Heart right ventricle (tissue), 16 donors: Measurements from ENCODE around the gene DBN1. TPM values are rescaled to one million over a fixed set of nuclear protein-coding genes. Genes with fewer than 3 reads are reported as not detected.

Source experiments
- ATAC-seq, 8 donors: fragments of 200-7000 bp; cut with Tn5 transposase; one replicate each; pipeline ENCODE4 v1.9.1; 2020; ENCODE audit warnings: mild to moderate bottlenecking in 8 of 8, moderate library complexity in 8 of 8, moderate number of reproducible peaks in 1 of 8
- DNase-seq, 2 donors: peaks; one replicate each; pipeline ENCODE4 v3.0.0-alpha.2; 2020
- H3K27ac ChIP-seq, 10 donors: fragments of 200-600 bp; sonication (generic) in 2 of 10; one replicate each; pipeline versions ENCODE4 v1.5.0 to v1.8.0; 2020 to 2022; ENCODE audit warnings: mild to moderate bottlenecking in 3 of 10
- H3K27me3 ChIP-seq, 7 donors: fragments of 200-600 bp; one replicate each; pipeline ENCODE4 v1.8.0; 2021 to 2022; ENCODE audit warnings: mild to moderate bottlenecking in 2 of 7
- H3K36me3 ChIP-seq, 9 donors: fragments of 200-600 bp; sonication (generic) in 1 of 9; one replicate each; pipeline versions ENCODE4 v1.5.0 to v1.8.0; 2020 to 2022; ENCODE audit warnings: mild to moderate bottlenecking in 2 of 9
- H3K4me1 ChIP-seq, 9 donors: fragments of 200-600 bp; sonication (generic) in 1 of 9; one replicate each; pipeline versions ENCODE4 v1.5.0 to v1.8.0; 2020 to 2022; ENCODE audit warnings: mild to moderate bottlenecking in 4 of 9
- H3K4me3 ChIP-seq, 10 donors: fragments of 200-600 bp; sonication (generic) in 2 of 10; one replicate each; pipeline versions ENCODE4 v1.5.0 to v1.8.0; 2020 to 2022; ENCODE audit warnings: mild to moderate bottlenecking in 7 of 10, moderate library complexity in 2 of 10
- H3K9me3 ChIP-seq, 11 donors: fragments of 200-600 bp in 10 of 11; sonication (generic) in 2 of 11; one replicate each; pipeline versions ENCODE4 v1.5.0 to v1.8.0; 2013 to 2022; ENCODE audit warnings: mild to moderate bottlenecking in 2 of 11, control low read depth in 1 of 11, moderate library complexity in 1 of 11
- CTCF ChIP-seq, 9 donors: fragments of 200-600 bp; sonication (generic) in 2 of 9; IDR thresholded peaks; one replicate each; pipeline versions ENCODE4 v1.5.0 to v1.8.0; 2021 to 2022; ENCODE audit warnings: antibody characterized with exemption in 9 of 9, mild to moderate bottlenecking in 5 of 9, moderate library complexity in 1 of 9
- WGBS, 2 donors: extraction: QIAGEN DNeasy Blood & Tissue Kit; methylation state at CpG; one replicate each; pipeline ENCODE4 v1.1.7; 2013; ENCODE audit warnings: inconsistent platforms in 1 of 2; 5-methylcytosine and 5-hydroxymethylcytosine counted together
- intact Hi-C, 10 donors: fragments of 100-400 bp; cut with DNase I; formaldehyde crosslinking; loops; one replicate each; pipeline versions ENCODE4 v1.11.1 to v1.14.2; 2022
- long read RNA-seq, 3 donors: library from polyadenylated mRNA; unstranded; transcript quantifications; one replicate each; pipeline ENCODE4 v2.0.0, GENCODE V29; 2020 to 2021
- polyA plus RNA-seq, 2 donors: library from polyadenylated mRNA; stranded (reverse); fragments of 200-250 nt; gene quantifications; one replicate each; pipeline ENCODE4 v1.2.3, GENCODE V29; 2013
- total RNA-seq, 10 donors: library from RNA; stranded (reverse); fragmentation: NEBNext Ultra II Directional in 3 of 10; extraction: Animal tissue kit (Norgen Biotek cat#: 25700) in 3 of 10; gene quantifications; one replicate each; pipeline versions ENCODE4 v1.2.1 to v1.2.4, GENCODE V29; 2021 to 2023
- donor health status: Arrhythmogenic right ventricular cardiomyopathy.
- donor health status: ischemic (EF 13 %, LVEDD 7.1; RV severe dilation, severe dysfunction).
- donor health status: healthy with polysubstance abuse.
- donor health status: DM: no; HTN: yes; CAD: no.
- donor health status: DM: no; HTN: no; CAD: no.
- donor health status: ischemic (EF 25% LVEDD 6.9; RV normal size, moderate dysfunction).
- donor health status: ischemic (EF 25% LVEDD 5.7; RV mildly dilated, moderate dysfunction).
- donor health status: healthy.
- donor health status: DM: yes; HTN: yes; CAD: no.
- donor health status: Ischemic cardiomyopathy.
- donor health status: ischemic (EF 35%, LVEDD 5.7; RV mildly dilated, moderate dysfunction).
- donor health status: nonischemic (EF 11% LVEDD 7.7; RV severe dilation, severe dysfunction).
- donor health status: DM: yes; HTN: yes; CAD: no.
- donor health status: PGD.
- donor health status: ischemic (EF 29% LVEDD 5.4; RV normal size, mild dysfunction).
- donor health status: nonischemic (EF 23%, LVEDD 6.1; RV moderate dilation, normal function).

The DBN1 gene
- 10 to 100 TPM; 13.1 to 52.9 (median 19.1) TPM for total RNA-seq
- polyA plus RNA-seq, result 10 to 100 TPM; 19.2 to 31.5 TPM
- long read RNA-seq, donor 1, transcript DBN1-202 (14 exons, 2,995 nt), result major isoform, 30 of 45 reads
- long read RNA-seq, donor 1, partial matches to known transcripts, result 5 of 45 reads
- long read RNA-seq, donor 1, other reads (novel, unspliced or antisense), result 10 of 45 reads
- long read RNA-seq, donor 2, transcript DBN1-202 (14 exons, 2,995 nt), result major isoform, 48 of 65 reads
- long read RNA-seq, donor 2, partial matches to known transcripts, result 7 of 65 reads
- long read RNA-seq, donor 2, other reads (novel, unspliced or antisense), result 8 of 65 reads
- long read RNA-seq, donor 3, transcript DBN1-202 (14 exons, 2,995 nt), result major isoform, 106 of 169 reads
- long read RNA-seq, donor 3, partial matches to known transcripts, result 18 of 169 reads
- long read RNA-seq, donor 3, other reads (novel, unspliced or antisense), result 42 of 169 reads

- Histone ChIP-seq H3K36me3 (peaks cover 0 to 1% (median 0%) of the 10 kb centered on the region in 9 donors), H3K9me3 (no peaks in the 10 kb centered on the region), H3K27ac (peak within 1 kb of the TSS; percentile 78 to 93 (median 86)), H3K27me3 (peaks cover 0 to 47% (median 14%) of the 10 kb centered on the region in 7 donors), H3K4me3 (peak within 1 kb of the TSS; percentile 54 to 85 (median 70)), H3K4me1 (peaks cover 24 to 72% (median 51%) of the 10 kb centered on the region in 9 donors)
- intact Hi-C loops, result no loop called here
- no peak for TF ChIP-seq CTCF (IDR thresholded peaks at IDR 0.05)
- DNase-seq (peak in 1 of 2 donors; percentile 64), ATAC-seq (peak; percentile 21 to 65 (median 30))
- WGBS, 2 donors, result 2% methylated on average over 37 to 55 of the region's 69 CpGs
Measured at GRCh38 chr5:177473443-177474001, at the start of gene DBN1. DBN1 (minus strand) TSS chr5:177473634; CDS start chr5:177473521, 113 bp downstream.

- ATAC-seq (no peak), DNase-seq (no peak)
- H3K4me3 ChIP-seq, result no peak overlapping the region
- peaks cover 0 to 22% (median 14%) of the 10 kb centered on the region in 9 donors for H3K4me1 ChIP-seq
- intact Hi-C loops, result loop anchor here in 1 of 10 donors (10.0 kb wide), 1 partner anchor 74 kb away; the partner anchor contains the start of gene TMED9
- no peaks in the 10 kb centered on the region for H3K27me3 ChIP-seq
- 69 to 74% methylated on average over 2 of the region's 2 CpGs for WGBS, 2 donors
- peaks cover 0 to 70% (median 41%) of the 10 kb centered on the region in 9 donors for H3K36me3 ChIP-seq
- H3K27ac ChIP-seq, result no peak overlapping the region
- H3K9me3 ChIP-seq, result no peaks in the 10 kb centered on the region
- TF ChIP-seq CTCF (IDR thresholded peaks at IDR 0.05), result no peak
Measured at GRCh38 chr5:177520916-177521513, 47.6 kb upstream of the DBN1 start.

GRCh38 chr5:177520271-177520670, 46.8 kb upstream of the DBN1 start:
- no peak overlapping the region for H3K27ac ChIP-seq
- WGBS, 2 donors, result 92 to 98% methylated on average over 3 of the region's 3 CpGs
- no peak for ATAC-seq

More at GRCh38 chr5:177520271-177520670, 46.8 kb upstream of the DBN1 start:
- TF ChIP-seq CTCF (IDR thresholded peaks at IDR 0.05), result no peak
- no peaks in the 10 kb centered on the region for H3K9me3 ChIP-seq
- H3K4me1 ChIP-seq, result peaks cover 5 to 28% (median 21%) of the 10 kb centered on the region in 9 donors
- no peak overlapping the region for H3K4me3 ChIP-seq
- DNase-seq, result no peak
- intact Hi-C loops, result loop anchor here in 1 of 10 donors (10.0 kb wide), 1 partner anchor 75 kb away; the partner anchor contains the start of gene TMED9
- no peaks in the 10 kb centered on the region for H3K27me3 ChIP-seq
- peaks cover 0 to 70% (median 37%) of the 10 kb centered on the region in 9 donors for H3K36me3 ChIP-seq
